Body of pancreas (tissue), 4 donors: ENCODE results near the gene SHKBP1. TPM values are rescaled to one million over a fixed set of nuclear protein-coding genes. Genes with fewer than 3 reads are reported as not detected.
"Not testable (repeated sequence)": the region's sequence is repeated elsewhere in the genome, so short reads cannot be mapped to it uniquely, and the experiment has no call there.

Experiments used
- ATAC-seq: fragments of 150-250 bp; one replicate; pipeline ENCODE4 v1.9.1; 2016
- DNase-seq, 4 donors: peaks; one replicate each; pipeline ENCODE4 v3.0.0-alpha.2; 2019
- H3K27ac ChIP-seq, 4 donors: fragments of 200-600 bp; sonication (generic); 1 replicate in 3 of 4; 2 replicates in 1 of 4; pipeline versions ENCODE4 v1.5.1 to v1.6.1; 2016 to 2019; ENCODE audit warnings: mild to moderate bottlenecking in 1 of 4, mixed read lengths in 1 of 4, moderate library complexity in 1 of 4
- H3K27me3 ChIP-seq, 2 donors: fragments of 200-600 bp; sonication (generic); one replicate each; pipeline ENCODE4 v1.6.0; 2016; ENCODE audit warnings: mild to moderate bottlenecking in 1 of 2
- H3K36me3 ChIP-seq, 2 donors: fragments of 200-600 bp; sonication (generic); replicated peaks in 1 of 2; 2 replicates each; pipeline ENCODE4 v1.5.1; 2016; ENCODE audit warnings: low read depth in 2 of 2; ENCODE audit not compliant: insufficient read depth in 1 of 2
- H3K4me1 ChIP-seq: fragments of 200-600 bp; sonication (generic); one replicate; pipeline ENCODE4 v1.6.0; 2016
- H3K4me3 ChIP-seq, 2 donors: fragments of 200-600 bp; sonication (generic); 1 replicate in 1 of 2; 2 replicates in 1 of 2; pipeline ENCODE4 v1.5.1; 2016 to 2019
- H3K9me3 ChIP-seq, 3 donors: fragments of 200-600 bp; sonication (generic); 1 replicate in 2 of 3; 2 replicates in 1 of 3; pipeline ENCODE4 v1.5.1; 2016
- CTCF ChIP-seq, 7 experiments: fragments of 450-650 bp in 4 of 7; fragments of 200-600 bp in 3 of 7; sonication (generic) in 3 of 7; IDR thresholded peaks; one replicate each; pipeline ENCODE4 v1.5.1; 2016 to 2019; ENCODE audit warnings: antibody characterized with exemption in 7 of 7
- POLR2A ChIP-seq, 3 donors: fragments of 450-650 bp; IDR thresholded peaks; one replicate each; pipeline ENCODE4 v1.6.1; 2016; ENCODE audit warnings: antibody characterized with exemption in 3 of 3, mild to moderate bottlenecking in 2 of 3
- whole genome bisulfite sequencing, 2 donors: methylation state at CpG; one replicate each; pipeline ENCODE4 v1.1.5; 2017; 5-methylcytosine and 5-hydroxymethylcytosine counted together
- intact Hi-C: fragments of 100-400 bp; cut with DNase I; formaldehyde crosslinking; loops from one replicate; pipeline ENCODE4 v1.15.1; 2023
- total RNA-seq, 2 donors: library from RNA; depleted of rRNA; stranded (reverse); fragments of >200 nt; gene quantifications; one replicate each; pipeline ENCODE4 v1.1.0, GENCODE V29; 2016

The SHKBP1 gene
- total RNA-seq, 2 donors from 2014 or later: 43.3 to 63.6 TPM

- peaks cover 5% of the 10 kb centered on the region for H3K4me1 ChIP-seq
- H3K36me3 ChIP-seq: no peaks in the 10 kb centered on the region
- no peak overlapping the region for H3K4me3 ChIP-seq
- H3K27ac ChIP-seq: no peak overlapping the region
- no peak for ATAC-seq
- H3K27me3 ChIP-seq: no peaks in the 10 kb centered on the region
- no peaks in the 10 kb centered on the region for H3K9me3 ChIP-seq
- TF ChIP-seq POLR2A (IDR thresholded peaks at IDR 0.05): no peak
- WGBS, 2 donors: 89 to 97% methylated on average over 8 to 15 of the region's 24 CpGs
- no peak for DNase-seq
- intact Hi-C loops: no loop called here
These were observed 45.5 kb downstream of the SHKBP1 start for GRCh38 chr19:40621966-40622772.

- peaks cover 5% of the 10 kb centered on the region for H3K4me1 ChIP-seq
- H3K27me3 ChIP-seq: no peaks in the 10 kb centered on the region
- TF ChIP-seq POLR2A (IDR thresholded peaks at IDR 0.05) (no peak), CTCF (IDR thresholded peaks at IDR 0.05) (no peak)
- DNase-seq (no peak), ATAC-seq (no peak)
- intact Hi-C loops: no loop called here
- H3K4me3 ChIP-seq: no peak overlapping the region
- WGBS, 2 donors: 90 to 95% methylated on average over 5 to 7 of the region's 7 CpGs
- no peaks in the 10 kb centered on the region for H3K36me3 ChIP-seq
- H3K9me3 ChIP-seq: no peaks in the 10 kb centered on the region
- no peak overlapping the region for H3K27ac ChIP-seq
These were observed 46.1 kb downstream of the SHKBP1 start for GRCh38 chr19:40622773-40623075.

- 59 to 74% methylated on average over 29 to 41 of the region's 41 CpGs for WGBS, 2 donors
- H3K9me3 ChIP-seq: no peaks in the 10 kb centered on the region
- ATAC-seq (peak; percentile 45), DNase-seq (peak in 3 of 4 donors; percentile 30 to 52 (median 30))
- no peak overlapping the region for H3K4me3 ChIP-seq
- no peak overlapping the region for H3K27ac ChIP-seq
- intact Hi-C loops: no loop called here
- no peak for TF ChIP-seq POLR2A (IDR thresholded peaks at IDR 0.05)
- no peak for TF ChIP-seq CTCF (IDR thresholded peaks at IDR 0.05)
- no peaks in the 10 kb centered on the region for H3K27me3 ChIP-seq
- H3K4me1 ChIP-seq: peaks cover 5% of the 10 kb centered on the region
- H3K36me3 ChIP-seq: no peaks in the 10 kb centered on the region
These were observed 47.0 kb downstream of the SHKBP1 start for GRCh38 chr19:40623403-40624251.

- H3K4me1 ChIP-seq, H3K27ac ChIP-seq, H3K27me3 ChIP-seq, ATAC-seq, H3K36me3 ChIP-seq, H3K4me3 ChIP-seq, H3K9me3 ChIP-seq, intact Hi-C loops, DNase-seq: not testable (repeated sequence)
- 84 to 88% methylated on average over 14 of the region's 14 CpGs for WGBS, 2 donors
These were observed 47.9 kb downstream of the SHKBP1 start for GRCh38 chr19:40624369-40625153.

- Histone ChIP-seq H3K36me3 (no peaks in the 10 kb centered on the region), H3K27me3 (no peaks in the 10 kb centered on the region), H3K9me3 (no peaks in the 10 kb centered on the region), H3K27ac (no peak overlapping the region), H3K4me3 (no peak overlapping the region), H3K4me1 (peaks cover 5% of the 10 kb centered on the region)
- intact Hi-C loops: no loop called here
- DNase-seq: no peak
- ATAC-seq: no peak
- no peak for TF ChIP-seq CTCF (IDR thresholded peaks at IDR 0.05)
- no peak for TF ChIP-seq POLR2A (IDR thresholded peaks at IDR 0.05)
- 75% methylated on average over 2 to 6 of the region's 7 CpGs for WGBS, 2 donors
These were observed 48.9 kb downstream of the SHKBP1 start for GRCh38 chr19:40625406-40626120.
